ENCODE results near the gene CSNK2A1.
"Not testable (repeated sequence)": the region's sequence is repeated elsewhere in the genome, so short reads cannot be mapped to it uniquely, and the experiment has no call there.

CSNK2A1 gene

GRCh38 chr20:533526-533925, 10.1 kb downstream of the CSNK2A1 start:
- no peak for DNase-seq (ENCODE audit: low spot score)

GRCh38 chr20:532530-532929, 11.1 kb downstream of the CSNK2A1 start:
- DNase-seq (ENCODE audit: low spot score): no peak

GRCh38 chr20:531608-532007, 12.0 kb downstream of the CSNK2A1 start:
- DNase-seq (ENCODE audit: low spot score): no peak

GRCh38 chr20:530321-530720, 13.3 kb downstream of the CSNK2A1 start:
- no peak for DNase-seq (ENCODE audit: low spot score)

GRCh38 chr20:528923-529604, 14.5 kb downstream of the CSNK2A1 start:
- DNase-seq (ENCODE audit: low spot score): no peak

GRCh38 chr20:527571-527886, 16.1 kb downstream of the CSNK2A1 start:
- DNase-seq (ENCODE audit: low spot score): no peak

GRCh38 chr20:521860-522259, 21.7 kb downstream of the CSNK2A1 start:
- no peak for DNase-seq (ENCODE audit: low spot score)

GRCh38 chr20:519999-520398, 23.6 kb downstream of the CSNK2A1 start:
- no peak for DNase-seq (ENCODE audit: low spot score)

- no peak for DNase-seq (ENCODE audit: low spot score)
Measured at GRCh38 chr20:517221-517620, 26.4 kb downstream of the CSNK2A1 start.

- no peak for DNase-seq (ENCODE audit: low spot score)
Measured at GRCh38 chr20:516799-517198, 26.8 kb downstream of the CSNK2A1 start.

GRCh38 chr20:515696-516095, 27.9 kb downstream of the CSNK2A1 start:
- no peak for DNase-seq (ENCODE audit: low spot score)

GRCh38 chr20:513429-513828, 30.2 kb downstream of the CSNK2A1 start:
- no peak for DNase-seq (ENCODE audit: low spot score)

- not testable (repeated sequence) for DNase-seq (ENCODE audit: low spot score)
Measured at GRCh38 chr20:510328-511057, 33.1 kb downstream of the CSNK2A1 start.

GRCh38 chr20:508364-508787, 35.2 kb downstream of the CSNK2A1 start:
- not testable (repeated sequence) for DNase-seq (ENCODE audit: low spot score)

GRCh38 chr20:507761-508332, 35.7 kb downstream of the CSNK2A1 start:
- DNase-seq (ENCODE audit: low spot score): no peak

GRCh38 chr20:507006-507758, 36.4 kb downstream of the CSNK2A1 start:
- no peak for DNase-seq (ENCODE audit: low spot score)

- no peak for DNase-seq (ENCODE audit: low spot score)
Measured at GRCh38 chr20:504632-505075, 38.9 kb downstream of the CSNK2A1 start.

- DNase-seq (ENCODE audit: low spot score): no peak
Measured at GRCh38 chr20:503048-503737, 40.4 kb downstream of the CSNK2A1 start.

GRCh38 chr20:497979-498378, 45.6 kb downstream of the CSNK2A1 start:
- DNase-seq (ENCODE audit: low spot score): no peak

GRCh38 chr20:496126-496696, 47.4 kb downstream of the CSNK2A1 start:
- no peak for DNase-seq (ENCODE audit: low spot score)

- no peak for DNase-seq (ENCODE audit: low spot score)
Measured at GRCh38 chr20:492159-492558, 51.4 kb downstream of the CSNK2A1 start.

GRCh38 chr20:487655-488054, 55.9 kb downstream of the CSNK2A1 start:
- no peak for DNase-seq (ENCODE audit: low spot score)

Measured in NAMALWA (cell line).